ENCODE results near the gene ITIH3.

The ITIH3 gene

DNA sequence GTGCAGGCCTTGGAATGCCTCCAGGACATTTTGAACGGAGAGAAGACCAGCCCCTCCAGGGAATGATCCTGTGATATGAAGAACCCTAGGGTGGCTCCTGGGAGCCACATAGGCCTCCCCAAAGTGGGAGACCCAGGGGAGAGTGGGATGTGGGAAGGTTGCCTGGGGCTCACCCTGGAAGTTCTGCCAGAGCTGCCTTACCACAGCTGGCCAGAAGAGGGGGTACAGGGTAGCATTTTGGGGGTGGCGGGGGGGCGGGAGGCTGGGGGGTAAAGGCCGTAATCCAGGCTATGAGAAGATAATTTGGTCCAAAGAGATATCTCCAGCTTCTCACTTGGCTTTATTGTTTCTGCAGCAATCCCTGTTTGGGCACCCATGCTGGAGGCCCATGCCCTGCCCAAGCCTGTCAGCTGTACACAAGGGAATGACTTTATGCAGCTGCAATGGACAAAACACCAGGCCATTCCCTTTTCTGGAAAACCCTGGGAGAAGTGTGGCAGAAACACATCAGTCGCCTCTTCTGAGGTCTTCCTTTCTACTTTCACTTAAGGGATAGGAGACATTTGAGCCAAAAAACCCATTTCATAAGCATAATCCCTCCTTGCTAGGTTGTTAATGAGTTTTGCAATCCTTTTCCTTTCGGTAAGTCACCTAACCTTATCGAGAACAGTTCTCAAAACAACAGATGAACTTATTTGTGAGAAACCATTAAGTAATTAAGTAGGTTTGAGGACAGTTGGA, 51.3 kb downstream of the ITIH3 start:
- no peak for DNase-seq (ENCODE audit: low read depth)

DNA sequence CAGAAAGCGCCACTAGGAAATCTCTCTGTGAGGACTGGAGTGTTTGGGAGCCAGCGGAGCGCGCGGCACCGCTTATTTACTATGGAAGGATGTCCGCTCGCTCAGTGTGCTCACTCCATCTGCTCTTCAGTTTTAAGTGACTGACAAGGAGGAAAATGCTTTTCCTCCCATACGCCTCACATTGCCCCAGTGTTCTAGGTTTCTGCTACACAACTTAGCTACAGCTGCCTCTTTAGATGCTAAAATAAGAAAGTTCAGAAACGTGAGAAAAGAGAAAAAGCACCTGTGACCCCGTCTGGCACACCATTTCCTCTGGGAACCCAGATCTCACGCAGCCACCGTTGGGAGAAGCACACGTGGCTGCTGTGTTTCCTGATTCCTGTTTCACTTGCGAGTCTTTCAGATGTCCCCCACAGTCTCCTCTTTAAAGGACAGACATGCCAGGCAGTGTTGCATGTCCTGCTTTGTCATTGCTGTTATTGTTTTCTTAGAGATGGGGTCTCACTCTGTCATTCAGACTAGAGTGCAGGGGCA, 51.9 kb downstream of the ITIH3 start:
- DNase-seq (ENCODE audit: low read depth), result no peak

DNA sequence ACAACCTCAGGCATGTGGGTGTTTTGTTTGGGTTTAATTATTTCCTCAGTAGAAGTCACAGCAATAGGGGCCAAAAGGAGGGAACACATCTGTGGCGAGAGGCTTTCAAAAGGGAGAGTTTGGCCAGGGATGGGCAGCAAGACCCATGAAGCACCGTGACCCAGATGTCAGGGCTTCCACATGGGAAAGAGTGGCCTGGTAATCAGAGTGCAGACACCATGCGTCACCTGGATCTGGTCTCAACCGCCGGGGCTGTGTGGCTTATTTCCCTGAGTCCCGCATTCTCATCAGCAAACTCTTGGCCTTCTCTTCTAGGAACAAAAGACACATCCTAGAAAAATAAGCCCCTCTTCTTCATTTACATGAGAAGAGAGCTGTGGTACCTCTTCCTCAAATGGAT, 52.6 kb downstream of the ITIH3 start:
- no peak for DNase-seq (ENCODE audit: low read depth)

DNA sequence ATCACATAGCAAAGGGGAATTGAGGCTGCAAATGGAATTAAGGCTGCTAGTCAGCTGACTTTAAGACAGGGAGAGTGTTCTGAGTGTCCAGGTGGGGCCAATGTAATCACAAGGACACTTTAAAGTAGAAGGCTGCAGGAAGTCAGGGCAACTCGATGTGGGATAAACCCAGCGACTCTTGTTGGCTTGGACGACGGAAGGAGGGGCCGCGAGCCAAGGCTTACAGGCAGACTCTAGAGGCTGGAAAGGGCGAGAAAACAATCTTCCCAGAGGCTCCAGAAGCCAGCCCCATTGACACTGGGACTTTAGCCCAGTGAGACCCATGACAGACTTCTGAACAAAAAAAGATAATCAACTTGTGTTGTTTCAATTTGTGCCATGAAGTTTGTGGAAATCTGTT, 53.1 kb downstream of the ITIH3 start:
- DNase-seq (ENCODE audit: low read depth), result no peak

DNA sequence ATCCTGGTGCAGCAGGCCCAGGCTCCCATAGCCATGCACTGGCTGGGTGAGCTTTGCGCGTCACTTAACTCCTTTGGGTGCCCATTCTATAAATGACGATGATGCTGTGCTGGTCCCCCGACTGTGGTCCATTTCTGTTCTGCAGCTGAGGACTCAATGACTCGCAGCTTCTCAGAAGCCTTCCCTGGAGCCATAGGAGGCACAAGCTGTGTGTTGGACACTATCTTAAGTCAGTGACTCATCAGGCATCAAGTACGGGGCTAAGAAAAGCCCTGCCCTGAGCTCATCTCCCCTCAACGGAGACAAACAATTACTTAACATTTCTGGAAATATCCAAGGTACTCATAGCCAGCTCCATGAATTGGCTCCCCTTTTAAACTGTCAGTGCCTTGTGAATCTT, 54.0 kb downstream of the ITIH3 start:
- DNase-seq (ENCODE audit: low read depth), result peak; percentile 88

DNA sequence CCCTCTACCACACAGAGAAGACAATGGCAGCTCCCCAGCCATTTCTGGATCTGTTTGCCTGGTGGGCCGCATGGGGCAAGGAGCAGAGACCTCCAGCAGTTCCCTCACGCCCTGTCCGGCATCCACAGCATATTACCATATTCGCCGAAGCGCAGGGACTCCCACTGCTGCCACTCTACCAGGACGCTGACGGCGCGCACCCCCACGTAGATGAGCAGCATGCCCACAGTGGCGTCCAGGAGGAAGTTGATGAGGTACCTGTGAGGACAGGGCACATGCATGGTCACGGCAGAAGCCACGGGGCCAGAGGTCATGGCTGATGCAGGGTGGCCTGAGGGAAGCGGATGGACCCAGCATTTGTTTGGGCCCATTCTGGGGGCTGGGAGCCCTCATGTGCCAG, 55.1 kb downstream of the ITIH3 start:
- no peak for DNase-seq (ENCODE audit: low read depth)

DNA sequence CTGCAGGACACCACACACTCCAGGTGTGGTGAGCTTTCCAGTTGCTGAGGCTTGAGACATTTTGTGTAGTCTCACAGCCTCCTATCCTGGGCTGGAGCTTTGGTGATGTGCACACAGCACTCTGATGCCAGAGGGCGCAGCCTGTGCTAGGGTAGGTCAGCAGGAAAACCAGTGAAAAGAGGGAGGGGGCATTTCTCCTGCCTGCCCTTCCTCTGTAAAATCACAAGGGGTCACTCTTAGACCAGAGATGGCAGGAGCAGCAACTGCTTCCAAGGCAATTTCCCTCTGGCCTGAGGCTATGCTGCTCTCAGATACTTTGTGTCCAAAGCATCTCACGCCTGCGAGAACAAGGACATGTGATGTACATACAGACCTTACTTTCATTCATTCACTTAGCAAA, 56.8 kb downstream of the ITIH3 start:
- peak; percentile 42 for DNase-seq (ENCODE audit: low read depth)

DNA sequence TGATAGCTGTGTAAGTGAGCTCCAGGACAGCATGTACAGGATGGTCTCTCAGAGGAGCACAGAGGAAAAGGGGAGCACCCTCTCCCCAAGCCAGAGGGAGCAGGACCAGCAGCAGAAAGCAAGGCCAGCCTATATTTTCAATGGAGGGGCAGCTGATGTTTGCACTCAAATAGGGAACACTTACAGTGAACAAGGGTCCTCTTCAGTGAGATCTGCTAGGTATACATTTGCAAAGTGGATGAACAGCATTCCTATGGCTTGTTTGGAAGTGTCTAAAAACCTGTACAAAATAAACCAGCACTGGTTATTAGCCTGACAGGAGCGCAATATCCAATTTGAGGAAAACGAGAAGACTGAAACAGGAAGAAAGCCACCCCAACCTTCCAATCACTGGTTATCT, 57.8 kb downstream of the ITIH3 start:
- DNase-seq (ENCODE audit: low read depth), result no peak

DNA sequence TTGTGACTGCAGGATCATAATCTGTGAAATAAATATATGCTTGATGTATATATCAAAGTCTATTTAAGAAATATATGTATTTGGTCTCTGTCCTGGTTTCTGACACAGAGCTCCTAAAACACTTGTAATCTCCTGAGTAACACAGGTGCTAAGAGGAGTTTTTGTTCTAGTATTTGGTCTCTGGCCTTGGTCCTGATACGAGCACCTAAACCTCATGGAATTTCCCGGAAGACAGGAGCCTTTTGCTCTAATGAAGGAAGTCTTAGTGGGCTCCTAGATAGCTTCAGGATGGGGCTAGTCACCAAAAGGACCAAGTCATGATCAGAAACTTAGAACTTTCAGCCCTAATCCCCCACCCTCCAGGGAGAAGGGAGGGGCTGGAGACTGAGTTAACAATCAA, 59.4 kb downstream of the ITIH3 start:
- no peak for DNase-seq (ENCODE audit: low read depth)

DNA sequence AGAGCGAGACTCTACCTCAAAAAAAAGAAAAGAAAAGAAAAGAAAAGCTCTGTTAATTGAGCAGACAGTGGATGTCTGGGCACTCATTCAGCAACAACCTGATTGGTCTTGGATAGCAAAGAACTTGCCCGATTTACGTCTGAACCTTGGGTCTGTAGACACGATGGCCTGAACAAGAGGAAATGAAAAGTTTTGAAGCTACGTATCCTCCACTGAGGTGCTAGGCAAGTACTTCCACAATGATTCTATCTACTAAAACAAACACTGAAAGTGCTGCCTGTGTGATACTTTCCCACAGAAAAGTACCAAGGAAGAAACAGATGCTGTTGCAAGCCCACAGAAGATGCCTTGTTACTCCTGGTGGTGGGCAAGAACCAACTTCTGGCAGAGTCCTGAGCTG, 62.1 kb downstream of the ITIH3 start:
- DNase-seq (ENCODE audit: low read depth), result no peak

DNA sequence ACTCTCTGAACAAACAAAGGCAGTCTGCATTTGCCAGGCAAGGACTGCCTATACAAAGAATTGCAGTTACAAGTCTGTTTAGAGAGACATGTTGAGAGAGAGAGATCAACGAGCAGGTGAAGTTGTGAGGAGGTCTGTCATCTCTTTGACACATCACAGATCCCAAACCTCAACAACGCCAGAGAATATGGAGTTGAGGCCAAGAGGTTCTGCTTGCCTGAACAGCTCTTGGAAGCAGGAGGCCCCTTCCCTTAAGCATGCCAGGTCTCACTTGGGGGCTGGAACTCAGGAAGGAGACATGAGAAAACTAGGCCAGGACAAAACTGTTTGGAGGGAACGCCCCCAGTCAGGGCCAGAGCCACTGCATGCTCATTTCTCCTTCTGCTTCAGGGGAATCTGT, 62.5 kb downstream of the ITIH3 start:
- no peak for DNase-seq (ENCODE audit: low read depth)

DNA sequence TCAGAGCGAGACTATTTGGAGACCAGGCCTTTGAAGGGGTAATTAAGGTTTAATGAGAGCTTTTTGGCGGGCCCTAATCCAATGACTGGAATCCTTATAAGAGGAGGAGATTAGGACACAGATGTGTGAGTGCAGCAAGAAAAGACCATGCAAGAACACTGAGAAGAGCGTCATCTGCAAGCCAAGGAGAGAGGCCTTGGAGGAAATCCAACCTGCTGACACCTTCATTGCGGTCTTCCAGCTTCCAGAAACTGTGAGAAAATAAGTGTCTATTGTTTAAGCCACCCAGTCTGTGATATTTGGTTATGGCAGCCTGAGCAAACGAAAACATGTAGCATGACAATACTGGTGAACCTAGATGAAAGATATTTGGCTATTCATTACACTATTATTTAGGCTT, 63.3 kb downstream of the ITIH3 start:
- DNase-seq (ENCODE audit: low read depth), result no peak

All from iris pigment epithelial cell (primary cell).